ENCODE results near the gene MPP4.

MPP4 gene, protein sequence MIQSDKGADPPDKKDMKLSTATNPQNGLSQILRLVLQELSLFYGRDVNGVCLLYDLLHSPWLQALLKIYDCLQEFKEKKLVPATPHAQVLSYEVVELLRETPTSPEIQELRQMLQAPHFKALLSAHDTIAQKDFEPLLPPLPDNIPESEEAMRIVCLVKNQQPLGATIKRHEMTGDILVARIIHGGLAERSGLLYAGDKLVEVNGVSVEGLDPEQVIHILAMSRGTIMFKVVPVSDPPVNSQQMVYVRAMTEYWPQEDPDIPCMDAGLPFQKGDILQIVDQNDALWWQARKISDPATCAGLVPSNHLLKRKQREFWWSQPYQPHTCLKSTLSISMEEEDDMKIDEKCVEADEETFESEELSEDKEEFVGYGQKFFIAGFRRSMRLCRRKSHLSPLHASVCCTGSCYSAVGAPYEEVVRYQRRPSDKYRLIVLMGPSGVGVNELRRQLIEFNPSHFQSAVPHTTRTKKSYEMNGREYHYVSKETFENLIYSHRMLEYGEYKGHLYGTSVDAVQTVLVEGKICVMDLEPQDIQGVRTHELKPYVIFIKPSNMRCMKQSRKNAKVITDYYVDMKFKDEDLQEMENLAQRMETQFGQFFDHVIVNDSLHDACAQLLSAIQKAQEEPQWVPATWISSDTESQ

GRCh38 chr2:201698588-201699226 lies at the start of gene MPP4:
TSS of gene MPP4 (minus strand) at chr2:201698644. CDS start at chr2:201693954, 4,690 bp downstream.
- no peak for DNase-seq

DNA sequence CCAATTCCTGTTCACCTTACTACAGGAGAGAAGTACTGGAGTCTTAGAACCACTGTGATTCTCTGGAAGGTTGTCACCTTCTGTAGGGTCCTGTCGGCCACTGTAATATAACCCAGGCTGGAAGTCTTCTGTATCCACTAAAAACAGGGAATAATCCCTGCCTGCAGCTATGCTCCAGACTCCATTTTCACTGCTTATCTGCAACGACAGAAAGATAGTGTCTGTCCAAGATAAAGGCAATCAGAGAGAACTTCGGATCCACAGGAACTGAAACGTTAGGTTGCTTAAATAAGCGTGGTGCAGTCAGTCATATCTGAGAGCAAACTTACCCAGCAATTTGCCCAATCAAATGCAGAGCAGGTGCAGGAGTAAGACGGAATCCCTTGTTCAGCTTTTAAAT lies 48.1 kb upstream of the MPP4 start:
- DNase-seq: no peak

DNA sequence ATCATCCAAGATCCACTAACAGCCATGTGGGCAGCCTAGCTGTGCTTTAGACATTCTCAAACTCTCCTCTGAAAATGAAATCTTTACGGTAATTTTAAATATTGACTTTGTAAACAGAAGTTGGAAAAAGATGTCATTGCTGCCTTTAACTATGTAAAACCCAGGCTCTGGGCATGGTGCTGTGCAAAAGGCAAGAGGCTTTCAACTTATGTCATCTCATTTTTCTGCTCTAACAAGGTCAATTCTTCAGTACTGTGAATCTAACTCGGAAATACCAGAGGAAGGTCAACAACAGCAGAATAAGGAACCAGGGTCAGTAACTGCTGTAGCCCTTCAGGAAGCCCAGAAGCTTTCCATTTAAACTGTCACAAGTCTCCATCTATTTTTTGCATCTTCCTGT lies 37.0 kb upstream of the MPP4 start:
- DNase-seq: no peak

DNA sequence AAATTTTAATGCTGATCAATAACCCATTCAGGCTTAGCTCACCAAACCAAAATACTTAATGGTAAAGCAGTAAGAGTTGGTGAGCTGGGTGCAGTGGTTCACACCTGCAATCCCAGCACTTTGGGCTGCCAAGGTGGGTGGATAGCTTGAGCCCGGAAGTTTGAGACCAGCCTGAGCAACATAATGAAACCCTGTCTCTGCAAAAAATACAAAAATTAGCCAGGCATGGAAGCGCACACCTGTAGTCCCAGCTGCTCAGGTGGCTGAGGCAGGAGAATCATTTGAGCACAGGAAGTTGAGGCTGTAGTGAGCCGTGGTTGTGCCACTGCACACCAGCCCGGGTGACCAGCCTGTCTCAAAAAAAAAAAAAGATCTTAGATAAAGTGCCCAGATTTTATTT lies 35.7 kb upstream of the MPP4 start:
- no peak for DNase-seq

GRCh38 chr2:201733544-201733943 lies 35.1 kb upstream of the MPP4 start:
- DNase-seq: no peak

DNA sequence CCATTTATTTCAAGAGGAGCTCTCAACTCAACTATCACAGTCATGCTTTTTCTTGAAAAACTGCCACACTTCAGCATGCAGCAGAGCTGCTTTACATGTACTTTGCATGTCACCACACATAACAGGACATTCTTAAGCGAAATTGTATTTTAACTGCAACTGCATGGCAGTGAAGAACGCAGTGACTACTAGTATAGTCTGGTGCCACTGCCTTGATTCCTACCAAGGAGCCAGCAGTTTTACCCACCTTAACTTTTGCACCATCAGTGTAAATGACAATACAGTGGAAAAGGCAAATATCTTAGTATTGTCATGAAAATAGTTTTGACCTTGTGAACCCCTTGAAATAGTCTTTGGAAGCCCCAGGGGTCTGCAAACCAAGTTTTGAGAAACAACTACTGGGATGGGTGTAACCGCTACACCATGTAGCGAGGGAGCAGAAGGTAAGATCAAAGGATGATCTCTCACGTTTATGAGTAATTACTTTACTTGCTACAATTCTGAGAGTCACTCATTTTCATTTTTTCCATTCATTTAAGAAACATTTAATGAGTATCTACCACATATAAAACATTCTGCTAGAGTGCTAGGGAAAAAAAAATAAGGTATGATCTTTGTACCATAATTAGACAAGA lies 32.3 kb upstream of the MPP4 start:
- no peak for DNase-seq

DNA sequence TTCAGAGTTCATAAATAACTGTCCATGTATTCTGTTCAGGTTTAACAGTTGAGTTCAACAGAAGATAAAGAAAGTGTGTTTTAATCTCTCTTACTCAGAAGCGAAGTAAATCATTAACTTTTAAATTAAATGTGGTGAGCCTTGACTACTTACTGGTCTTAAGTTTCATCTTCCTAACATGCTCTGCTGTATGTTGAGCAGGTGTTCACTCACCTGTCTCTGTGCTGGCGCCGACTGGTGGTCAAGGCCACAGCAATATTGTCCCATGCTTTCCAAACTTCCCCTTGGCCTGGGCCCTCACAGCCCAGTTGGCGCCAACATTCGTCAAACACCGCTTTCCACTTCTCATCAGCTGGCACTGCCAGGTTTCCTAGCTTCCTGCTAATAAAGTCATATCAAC lies 17.0 kb upstream of the MPP4 start:
- DNase-seq: no peak

DNA sequence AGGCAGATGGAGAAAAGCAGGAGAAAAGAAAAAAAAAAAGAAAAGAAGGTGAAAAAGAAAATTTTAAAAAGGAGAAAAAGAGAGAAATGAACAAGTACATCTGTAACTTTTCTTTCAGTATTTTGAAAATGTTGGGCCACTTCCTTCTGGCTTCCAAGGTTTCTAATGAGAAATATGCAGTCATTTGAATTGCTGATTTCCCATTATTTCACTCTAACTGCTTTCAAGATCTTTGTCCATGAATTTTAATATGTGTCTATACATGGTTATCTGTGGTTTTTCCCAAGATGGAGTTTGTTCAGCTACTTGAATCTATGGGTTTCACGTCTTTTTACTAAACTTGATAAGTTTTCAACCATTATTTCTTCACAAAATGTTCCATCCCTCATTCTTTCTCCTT lies 14.3 kb upstream of the MPP4 start:
- no peak for DNase-seq

GRCh38 chr2:201709747-201710146 lies 11.3 kb upstream of the MPP4 start:
- DNase-seq: no peak

DNA sequence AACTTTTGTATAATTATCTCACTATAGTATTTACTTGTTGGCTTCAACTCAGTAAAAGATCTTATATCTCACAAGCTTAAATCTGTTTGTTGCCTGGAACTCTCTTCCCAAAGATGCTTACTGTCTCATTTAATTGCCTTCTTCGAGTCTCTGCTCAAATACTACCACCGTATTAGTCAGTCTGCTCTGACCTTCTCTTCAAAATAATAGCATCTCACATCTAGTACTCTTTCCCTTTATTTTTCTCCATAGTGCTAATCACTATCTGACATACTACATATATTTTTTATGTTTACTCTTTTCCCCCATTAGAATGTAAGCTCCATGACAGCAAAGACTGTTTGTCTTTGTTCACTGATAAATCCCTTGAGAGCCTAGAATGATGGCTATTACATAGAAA lies 10.6 kb upstream of the MPP4 start:
- no peak for DNase-seq

GRCh38 chr2:201707753-201708152 lies 9.3 kb upstream of the MPP4 start:
- no peak for DNase-seq

DNA sequence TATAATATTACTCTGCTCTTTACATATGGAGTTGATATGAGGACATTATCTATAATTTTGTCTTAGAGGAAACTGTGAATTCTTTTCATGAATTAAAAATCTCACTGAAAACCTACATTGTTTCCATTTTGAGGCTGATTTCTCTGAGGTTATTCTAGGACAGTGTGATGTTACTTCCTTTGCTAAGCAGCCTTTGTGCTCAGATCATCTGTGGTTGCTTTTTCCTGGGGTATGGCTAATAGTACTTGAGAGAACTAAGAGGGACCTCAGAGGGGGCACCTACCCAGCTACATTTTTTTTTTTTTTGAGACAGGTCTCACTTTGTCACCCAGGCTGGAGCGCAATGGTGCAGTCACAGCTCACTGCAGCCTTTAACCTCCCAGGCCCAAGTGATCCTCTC lies 8.7 kb upstream of the MPP4 start:
- DNase-seq: no peak

DNA sequence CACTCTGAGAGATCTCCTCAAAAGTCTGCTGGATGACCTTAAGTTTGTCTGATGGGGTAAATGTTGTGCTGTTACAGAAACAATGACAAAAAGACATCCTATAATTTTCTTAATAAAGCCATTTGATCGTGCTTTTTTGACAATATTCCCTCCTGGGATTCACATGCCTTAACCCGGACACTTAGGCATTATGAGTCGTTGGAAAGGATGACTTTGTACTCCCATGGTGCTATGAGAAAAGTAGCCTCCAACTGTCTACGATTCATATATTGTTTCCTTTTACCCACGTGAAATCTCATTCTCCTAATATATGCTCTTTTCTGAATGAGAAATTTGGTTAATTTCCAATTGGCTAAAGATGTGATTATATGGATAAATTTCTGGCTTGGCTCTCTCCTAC lies 6.1 kb upstream of the MPP4 start:
- DNase-seq: no peak

- no peak for DNase-seq
These were observed 3.2 kb upstream of the MPP4 start for GRCh38 chr2:201701646-201702045.

DNA sequence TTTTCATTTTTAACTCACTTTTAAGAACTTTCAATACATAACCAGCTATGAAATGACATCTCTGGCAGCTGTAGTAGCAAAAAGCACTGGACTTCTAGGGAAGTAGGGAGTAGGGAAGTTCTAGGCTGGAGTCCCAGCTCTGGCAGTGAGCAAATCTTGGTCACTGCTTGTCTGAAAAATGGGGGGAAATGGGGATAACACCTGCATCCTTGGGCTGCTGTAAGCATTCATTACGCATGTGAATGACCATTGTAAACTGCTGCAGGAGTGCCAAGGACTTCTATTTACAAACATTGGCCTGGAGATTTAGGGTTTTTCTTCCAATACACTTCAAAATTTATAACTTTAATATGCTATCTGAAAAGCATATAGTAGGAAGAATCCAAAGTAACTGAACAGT lies 972 bp upstream of the MPP4 start:
- DNase-seq: no peak

GRCh38 chr2:201697899-201698298 lies 545 bp downstream of the MPP4 start:
- DNase-seq: no peak

DNA sequence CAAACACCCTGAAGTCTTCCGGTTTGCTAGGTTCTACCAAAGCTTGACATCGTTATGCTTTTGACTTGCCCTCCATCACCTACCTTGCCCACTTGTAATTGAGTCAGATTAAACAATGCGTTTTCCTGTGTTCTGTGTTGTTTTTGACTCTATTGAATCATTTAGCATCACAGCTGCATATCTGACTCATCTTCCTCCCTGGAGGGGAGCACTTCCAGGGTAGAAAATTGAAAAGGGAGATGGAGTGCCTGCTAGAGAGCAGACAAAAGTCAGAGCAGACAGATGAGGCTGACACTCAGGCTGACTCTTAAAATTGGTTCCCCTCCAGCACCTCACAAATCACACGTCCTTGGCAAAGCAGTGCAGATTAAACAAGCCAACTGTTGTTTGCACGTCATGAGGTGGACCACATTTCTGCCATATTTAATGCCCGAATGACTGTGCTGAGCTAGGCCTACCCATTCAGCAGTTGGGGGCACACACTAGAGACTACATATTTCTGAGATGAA lies 2.2 kb downstream of the MPP4 start:
- no peak for DNase-seq

DNA sequence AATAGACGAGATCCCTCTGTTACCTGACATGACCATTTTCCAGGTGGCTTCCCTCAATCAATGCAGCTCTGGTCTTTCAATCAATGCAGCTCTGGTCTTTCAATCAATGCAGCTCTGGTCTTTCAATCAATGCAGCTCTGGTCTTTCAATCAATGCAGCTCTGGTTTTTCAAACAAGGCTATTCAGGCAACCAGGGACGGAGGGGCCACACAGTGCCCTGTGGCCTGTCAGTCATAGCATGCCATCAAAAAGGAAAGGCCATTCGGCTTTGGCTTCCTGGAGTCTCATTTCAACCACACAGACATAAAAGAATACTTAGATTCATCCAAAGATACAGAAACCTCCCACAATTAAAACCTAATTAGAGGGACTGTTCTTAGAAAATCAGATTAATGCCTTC lies 13.3 kb downstream of the MPP4 start:
- no peak for DNase-seq

- DNase-seq: no peak
These were observed 17.7 kb downstream of the MPP4 start for GRCh38 chr2:201680743-201681142.

GRCh38 chr2:201678401-201678800 lies 20.0 kb downstream of the MPP4 start:
- no peak for DNase-seq

DNA sequence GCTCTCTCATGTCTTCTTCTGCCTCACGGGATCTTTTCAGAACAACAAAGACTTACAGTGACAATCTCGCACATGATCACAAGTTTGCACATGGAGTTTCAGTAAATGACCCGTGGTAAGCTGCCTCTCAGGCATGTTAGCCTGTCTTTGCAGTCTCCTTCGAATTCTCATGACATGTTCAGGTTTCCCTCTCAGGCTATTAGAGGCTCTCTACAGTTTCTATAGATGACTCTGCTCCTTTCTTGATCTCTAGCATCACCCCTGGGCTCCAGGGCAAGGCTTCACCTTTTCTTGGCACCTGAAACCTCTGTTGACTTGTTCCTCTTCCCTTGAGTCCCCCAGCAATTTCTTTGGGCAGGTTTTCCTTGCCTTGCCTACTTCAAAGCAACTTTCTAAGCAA lies 23.0 kb downstream of the MPP4 start:
- DNase-seq: no peak

GRCh38 chr2:201674794-201675193 lies 23.6 kb downstream of the MPP4 start:
- no peak for DNase-seq

DNA sequence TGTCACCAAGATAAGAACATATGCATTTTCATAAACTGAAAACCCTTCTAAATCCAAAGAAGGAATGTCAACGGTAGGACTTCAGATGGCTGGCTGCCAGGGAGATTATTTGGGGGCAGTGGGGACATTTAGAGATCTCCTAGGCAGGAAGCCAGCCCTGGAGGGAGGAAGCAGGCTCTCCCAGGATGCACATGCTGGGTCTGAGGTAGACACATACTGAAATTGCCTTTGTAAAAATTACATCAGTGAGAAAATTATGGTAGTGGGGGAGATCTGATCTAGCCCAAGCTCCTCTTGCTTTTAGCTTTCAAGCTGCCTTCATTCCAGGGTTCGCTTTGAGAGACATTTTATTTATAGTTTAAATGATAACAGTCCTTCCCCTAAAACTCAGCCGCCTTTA lies 24.1 kb downstream of the MPP4 start:
- DNase-seq: no peak

GRCh38 chr2:201673546-201673945 lies 24.9 kb downstream of the MPP4 start:
- DNase-seq: no peak

All from CD4-positive, alpha-beta T cell treated with Interleukin-10 for 1 hour (primary cell).